GM23338 (cell line): ENCODE results near the gene CCDC188. TPM values are rescaled to one million over a fixed set of nuclear protein-coding genes. Genes with fewer than 3 reads are reported as not detected.
A peak's percentile ranks its signal among the peaks of the same experiment; 100 is the strongest.

ENCODE experiments used
- ATAC-seq: fragments of 200-7000 bp; cut with Tn5 transposase; 3 replicates; pipeline ENCODE4 v1.9.1; 2020
- DNase-seq: peaks from one replicate; pipeline ENCODE4 v3.0.0-alpha.2; 2015; ENCODE audit warnings: low spot score
- H2AFZ ChIP-seq: fragments of 200-600 bp; sonication (generic); 2 replicates; pipeline ENCODE4 v1.8.0; 2016; ENCODE audit warnings: antibody characterized with exemption, mild to moderate bottlenecking, moderate library complexity
- H3F3A ChIP-seq: fragments of 200-600 bp; sonication (generic); replicated peaks from 2 replicates; pipeline ENCODE4 v1.8.0; 2017; ENCODE audit warnings: antibody characterized with exemption, mixed run types, low read depth
- H3K27ac ChIP-seq: fragments of 200-600 bp; sonication (generic); 2 replicates; pipeline ENCODE4 v1.6.1; 2016; ENCODE audit warnings: low read depth
- H3K27me3 ChIP-seq: fragments of 200-600 bp; sonication (generic); 2 replicates; pipeline ENCODE4 v1.8.0; 2016; ENCODE audit warnings: mild to moderate bottlenecking, mixed run types, moderate library complexity; ENCODE audit not compliant: insufficient read depth
- H3K36me3 ChIP-seq: fragments of 200-600 bp; sonication (generic); 2 replicates; pipeline ENCODE4 v1.8.0; 2016; ENCODE audit warnings: mild to moderate bottlenecking; ENCODE audit not compliant: insufficient read depth
- H3K4me1 ChIP-seq: fragments of 200-600 bp; sonication (generic); 2 replicates; pipeline ENCODE4 v1.8.0; 2016; ENCODE audit warnings: mild to moderate bottlenecking, moderate library complexity; ENCODE audit not compliant: insufficient read depth
- H3K4me2 ChIP-seq: fragments of 200-600 bp; sonication (generic); 2 replicates; pipeline ENCODE4 v1.7.1; 2017; ENCODE audit warnings: mixed run types
- H3K4me3 ChIP-seq: fragments of 200-600 bp; sonication (generic); 2 replicates; pipeline ENCODE4 v1.6.1; 2016; ENCODE audit warnings: mixed run types
- H3K79me2 ChIP-seq: fragments of 200-600 bp; sonication (generic); replicated peaks from 2 replicates; pipeline ENCODE4 v1.8.0; 2017; ENCODE audit warnings: mild to moderate bottlenecking; ENCODE audit not compliant: insufficient read depth
- H3K9me2 ChIP-seq: fragments of 200-600 bp; sonication (generic); 2 replicates; pipeline ENCODE4 v1.8.0; 2017; ENCODE audit not compliant: insufficient read depth
- H4K20me1 ChIP-seq: fragments of 200-600 bp; sonication (generic); replicated peaks from 2 replicates; pipeline ENCODE4 v1.8.0; 2017; ENCODE audit warnings: mild to moderate bottlenecking; ENCODE audit not compliant: insufficient read depth
- H3K27ac Mint-ChIP-seq: 2 replicates; pipeline ENCODE4 v1.8.0; 2020; ENCODE audit warnings: inconsistent platforms, mild to moderate bottlenecking, moderate library complexity, mixed read lengths
- H3K27me3 Mint-ChIP-seq: 3 replicates; pipeline ENCODE4 v1.8.0; 2022; ENCODE audit warnings: low read depth, mild to moderate bottlenecking, moderate library complexity, mixed read lengths, inconsistent platforms; ENCODE audit not compliant: insufficient read depth, poor library complexity
- H3K36me3 Mint-ChIP-seq: 3 replicates; pipeline ENCODE4 v1.8.0; 2021; ENCODE audit warnings: low read depth, mild to moderate bottlenecking, inconsistent platforms, moderate library complexity, mixed read lengths
- H3K4me1 Mint-ChIP-seq: 3 replicates; pipeline ENCODE4 v1.8.0; 2020; ENCODE audit warnings: mild to moderate bottlenecking, inconsistent platforms, mixed read lengths
- H3K4me3 Mint-ChIP-seq: 3 replicates; pipeline ENCODE4 v1.8.0; 2021; ENCODE audit warnings: moderate library complexity, mild to moderate bottlenecking, inconsistent platforms, mixed read lengths
- H3K9me3 Mint-ChIP-seq: 3 replicates; pipeline ENCODE4 v1.8.0; 2020; ENCODE audit warnings: moderate library complexity, mild to moderate bottlenecking, inconsistent platforms, mixed read lengths
- CREB1 ChIP-seq: fragments of 250-450 bp; sonication (Bioruptor Pico); IDR thresholded peaks from 2 replicates; pipeline ENCODE4 v1.5.0; 2020; ENCODE audit warnings: low read depth, mild to moderate bottlenecking, moderate library complexity
- CTCF ChIP-seq, 2 experiments: fragments of 200-600 bp in 1 of 2; sonication (generic) in 1 of 2; conservative IDR thresholded peaks; 2 replicates each; pipeline versions ENCODE4 v1.5.1 to v1.6.1; 2016 to 2017; ENCODE audit warnings: antibody characterized with exemption in 2 of 2, low read depth in 2 of 2, mild to moderate bottlenecking in 2 of 2, moderate library complexity in 1 of 2
- EZH2 ChIP-seq: fragments of 200-600 bp; sonication (generic); IDR thresholded peaks from one replicate; pipeline ENCODE4 v1.8.0; 2017; ENCODE audit warnings: antibody characterized with exemption, mild to moderate bottlenecking, low read depth; ENCODE audit not compliant: unreplicated experiment
- EZH2phosphoT487 ChIP-seq: fragments of 200-600 bp; sonication (generic); IDR thresholded peaks from one replicate; pipeline ENCODE4 v1.8.1; 2018; ENCODE audit warnings: antibody characterized with exemption; ENCODE audit not compliant: unreplicated experiment
- JUNB ChIP-seq: IDR thresholded peaks from one replicate; pipeline ENCODE4 v1.6.1; 2016; ENCODE audit warnings: antibody characterized with exemption; ENCODE audit not compliant: unreplicated experiment
- NANOG ChIP-seq: IDR thresholded peaks from 2 replicates; pipeline ENCODE4 v1.6.1; 2016; ENCODE audit warnings: antibody characterized with exemption, borderline replicate concordance
- POLR2AphosphoS5 ChIP-seq: IDR thresholded peaks from 2 replicates; pipeline ENCODE4 v1.6.1; 2016; ENCODE audit warnings: antibody characterized with exemption, low read depth
- REST ChIP-seq: IDR thresholded peaks from one replicate; pipeline ENCODE4 v1.6.1; 2018; ENCODE audit warnings: antibody characterized with exemption; ENCODE audit not compliant: unreplicated experiment
- STAT1 ChIP-seq: IDR thresholded peaks from one replicate; pipeline ENCODE4 v1.6.1; 2016; ENCODE audit warnings: antibody characterized with exemption; ENCODE audit not compliant: unreplicated experiment
- ZNF114 ChIP-seq: fragments of 250-450 bp; sonication (Bioruptor Pico); IDR thresholded peaks from 2 replicates; pipeline ENCODE4 v1.5.0; 2020; ENCODE audit warnings: mild to moderate bottlenecking, moderate library complexity
- ZNF331 ChIP-seq: fragments of 250-450 bp; sonication (Bioruptor Pico); IDR thresholded peaks from 2 replicates; pipeline ENCODE4 v1.5.0; 2020; ENCODE audit warnings: low read depth, mild to moderate bottlenecking, moderate library complexity
- ZNF462 ChIP-seq: fragments of 250-450 bp; sonication (Bioruptor Pico); IDR thresholded peaks from 2 replicates; pipeline ENCODE4 v1.5.0; 2020; ENCODE audit warnings: mild to moderate bottlenecking, moderate library complexity
- polyA plus RNA-seq: library from polyadenylated mRNA; unstranded; fragments of >200 nt; fragmentation: Nextera tagmentation; extraction: Ambion mirVana; gene quantifications from 2 replicates; pipeline ENCODE4 v1.2.1, GENCODE V29; 2016
- total RNA-seq: library from RNA; depleted of rRNA; stranded (reverse); fragments of >200 nt; shearing (Covaris generic); gene quantifications from 2 replicates; pipeline ENCODE4 v1.2.3, GENCODE V29; 2014

Gene CCDC188
- total and polyA plus RNA-seq, 2 experiments from 2014 or later = not detected

DNA sequence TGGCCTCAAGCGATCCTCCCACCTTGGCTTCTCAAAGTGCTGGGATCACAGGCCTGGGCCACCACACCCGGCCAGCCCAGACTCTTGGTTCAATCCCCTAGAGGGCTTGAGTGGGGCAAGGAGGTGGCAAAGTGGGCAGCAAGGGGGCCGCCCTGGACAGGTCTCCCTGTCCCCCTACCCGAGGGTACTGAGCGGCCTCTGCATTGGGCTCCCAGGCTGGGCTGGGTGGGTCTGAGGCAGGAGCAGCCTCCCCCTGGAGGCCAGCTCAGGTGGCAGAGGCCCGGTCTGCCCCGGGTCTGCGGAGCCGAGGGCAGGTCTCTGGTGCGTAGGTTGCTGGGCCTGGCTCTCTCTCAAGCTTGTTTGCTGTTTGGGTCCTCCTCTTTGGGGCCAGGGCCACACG is 22.4 kb upstream of the CCDC188 start:
- H3K4me3 Mint-ChIP-seq = no peak overlapping the region
- H3K9me2 ChIP-seq = no peaks in the 10 kb centered on the region
- H3K27ac ChIP-seq = no peak overlapping the region
- H3K27me3 ChIP-seq = no peaks in the 10 kb centered on the region
- H3K4me2 ChIP-seq = no peak overlapping the region
- peaks cover 10% of the 10 kb centered on the region for H3K27me3 Mint-ChIP-seq
- H3K79me2 ChIP-seq = no peaks in the 10 kb centered on the region
- H3K36me3 ChIP-seq = no peaks in the 10 kb centered on the region
- no peaks in the 10 kb centered on the region for H4K20me1 ChIP-seq
- H2AFZ ChIP-seq = no peak overlapping the region
- TF ChIP-seq ZNF462 (no peak), JUNB (no peak), STAT1 (no peak), ZNF114 (CRISPR knock-in tag) (no peak), EZH2 (no peak), ZNF331 (CRISPR knock-in tag) (no peak), POLR2AphosphoS5 (no peak), NANOG (no peak), CTCF (conservative IDR thresholded peaks at IDR 0.05; ENCODE audit: low read depth in 2 of 2) (no peak), REST (no peak), CREB1 (CRISPR knock-in tag) (no peak), EZH2phosphoT487 (no peak)
- DNase-seq (peak; percentile 36), ATAC-seq (peak; percentile 28)
- H3K4me3 ChIP-seq = no peak overlapping the region
- no peaks in the 10 kb centered on the region for H3K4me1 ChIP-seq
- no peaks in the 10 kb centered on the region for H3F3A ChIP-seq
- H3K4me1 Mint-ChIP-seq = no peaks in the 10 kb centered on the region
- no peak overlapping the region for H3K27ac Mint-ChIP-seq
- H3K36me3 Mint-ChIP-seq = no peaks in the 10 kb centered on the region
- H3K9me3 Mint-ChIP-seq = no peaks in the 10 kb centered on the region
